Chondrocyte (in vitro differentiated cells): ENCODE data around the gene FAM13A. TPM values are rescaled to one million over a fixed set of nuclear protein-coding genes. Genes with fewer than 3 reads are reported as not detected.
"Not testable (repeated sequence)": the region's sequence is repeated elsewhere in the genome, so short reads cannot be mapped to it uniquely, and the experiment has no call there.

Source experiments
- DNase-seq: peaks from one replicate; pipeline ENCODE4 v3.0.0; 2021; ENCODE audit warnings: mixed read lengths, low spot score
- H3K27ac Mint-ChIP-seq: one replicate; pipeline ENCODE4 v1.8.0; 2021; ENCODE audit warnings: mild to moderate bottlenecking, moderate library complexity, mixed read lengths; ENCODE audit not compliant: unreplicated experiment
- H3K27me3 Mint-ChIP-seq: 2 replicates; pipeline ENCODE4 v1.8.0; 2021; ENCODE audit warnings: low read depth, mixed read lengths
- H3K36me3 Mint-ChIP-seq: 2 replicates; pipeline ENCODE4 v1.8.0; 2021; ENCODE audit warnings: low read depth, mixed read lengths
- H3K4me1 Mint-ChIP-seq: 2 replicates; pipeline ENCODE4 v1.8.0; 2021; ENCODE audit warnings: low read depth, mild to moderate bottlenecking, mixed read lengths
- H3K4me3 Mint-ChIP-seq: one replicate; pipeline ENCODE4 v1.8.0; 2021; ENCODE audit warnings: mild to moderate bottlenecking, moderate library complexity, mixed read lengths; ENCODE audit not compliant: unreplicated experiment
- H3K9me3 Mint-ChIP-seq: 2 replicates; pipeline ENCODE4 v1.8.0; 2021; ENCODE audit warnings: low read depth, mixed read lengths
- CTCF ChIP-seq: fragments of 200-600 bp; sonication (generic); IDR thresholded peaks from 2 replicates; pipeline ENCODE4 v1.5.0; 2021; ENCODE audit warnings: antibody characterized with exemption, mild to moderate bottlenecking, moderate library complexity
- total RNA-seq: library from RNA; stranded (reverse); gene quantifications from 3 replicates; pipeline ENCODE4 v1.2.1, GENCODE V29; 2021

FAM13A gene
- total RNA-seq, 1 donor from 2014 or later = 10.5 TPM

GRCh38 chr4:88897180-88897579, 159.8 kb downstream of the FAM13A start:
- DNase-seq = no peak
- no peak overlapping the region for H3K4me3 Mint-ChIP-seq
- TF ChIP-seq CTCF = no peak
- peaks cover 26% of the 10 kb centered on the region for H3K9me3 Mint-ChIP-seq
- H3K4me1 Mint-ChIP-seq = peaks cover 14% of the 10 kb centered on the region
- H3K27me3 Mint-ChIP-seq = no peaks in the 10 kb centered on the region
- H3K27ac Mint-ChIP-seq = no peak overlapping the region
- peaks cover 21% of the 10 kb centered on the region for H3K36me3 Mint-ChIP-seq

- TF ChIP-seq CTCF = no peak
- H3K9me3 Mint-ChIP-seq = peaks cover under 1% of the 10 kb centered on the region
- peak overlapping the region; percentile 66 for H3K27ac Mint-ChIP-seq
- DNase-seq = no peak
- peaks cover 3% of the 10 kb centered on the region for H3K36me3 Mint-ChIP-seq
- H3K4me3 Mint-ChIP-seq = no peak overlapping the region
- H3K27me3 Mint-ChIP-seq = no peaks in the 10 kb centered on the region
- peaks cover 8% of the 10 kb centered on the region for H3K4me1 Mint-ChIP-seq
These were observed 163.0 kb downstream of the FAM13A start for GRCh38 chr4:88893961-88894360.

GRCh38 chr4:88892646-88893045, 164.3 kb downstream of the FAM13A start:
- Mint-ChIP-seq H3K27ac (no peak overlapping the region), H3K4me1 (peaks cover 9% of the 10 kb centered on the region), H3K4me3 (no peak overlapping the region), H3K27me3 (no peaks in the 10 kb centered on the region), H3K9me3 (no peaks in the 10 kb centered on the region), H3K36me3 (peaks cover 3% of the 10 kb centered on the region)
- DNase-seq = no peak
- no peak for TF ChIP-seq CTCF

- DNase-seq = no peak
- H3K27me3 Mint-ChIP-seq = no peaks in the 10 kb centered on the region
- no peak overlapping the region for H3K4me3 Mint-ChIP-seq
- no peak for TF ChIP-seq CTCF
- no peak overlapping the region for H3K27ac Mint-ChIP-seq
- H3K9me3 Mint-ChIP-seq = no peaks in the 10 kb centered on the region
- H3K36me3 Mint-ChIP-seq = peaks cover 3% of the 10 kb centered on the region
- peaks cover 9% of the 10 kb centered on the region for H3K4me1 Mint-ChIP-seq
These were observed 165.3 kb downstream of the FAM13A start for GRCh38 chr4:88891636-88892035.

- not testable (repeated sequence) for DNase-seq, H3K4me3 Mint-ChIP-seq, H3K9me3 Mint-ChIP-seq, H3K36me3 Mint-ChIP-seq, H3K4me1 Mint-ChIP-seq, H3K27ac Mint-ChIP-seq, H3K27me3 Mint-ChIP-seq
These were observed 169.6 kb downstream of the FAM13A start for GRCh38 chr4:88887409-88887808.

GRCh38 chr4:88881227-88881569, 175.8 kb downstream of the FAM13A start:
- H3K4me3 Mint-ChIP-seq = no peak overlapping the region
- no peak for DNase-seq
- H3K4me1 Mint-ChIP-seq = peaks cover 9% of the 10 kb centered on the region
- peaks cover 2% of the 10 kb centered on the region for H3K9me3 Mint-ChIP-seq
- no peak for TF ChIP-seq CTCF
- H3K36me3 Mint-ChIP-seq = no peaks in the 10 kb centered on the region
- H3K27me3 Mint-ChIP-seq = no peaks in the 10 kb centered on the region
- H3K27ac Mint-ChIP-seq = no peak overlapping the region
